GM12878 (cell line): ENCODE results near the gene GOSR1.

Experiments used
- CREM ChIP-seq: IDR thresholded peaks from 2 replicates; pipeline ENCODE4 v1.6.1; 2014; ENCODE audit warnings: antibody characterized with exemption, low read depth
- DPF2 ChIP-seq: fragments of 450-650 bp; IDR thresholded peaks from 2 replicates; pipeline ENCODE4 v1.6.1; 2017; ENCODE audit warnings: mild to moderate bottlenecking
- EZH2 ChIP-seq: IDR thresholded peaks from 2 replicates; pipeline ENCODE4 v1.6.1; 2012; ENCODE audit warnings: low read depth, mild to moderate bottlenecking, control low read depth, inconsistent platforms, low read length, borderline replicate concordance; ENCODE audit not compliant: control insufficient read depth
- FOXM1 ChIP-seq: IDR thresholded peaks from 2 replicates; pipeline ENCODE4 v1.6.1; 2012; ENCODE audit warnings: low read depth, mild to moderate bottlenecking, inconsistent platforms, low read length, moderate library complexity
- IRF3 ChIP-seq: fragments of 450-650 bp; IDR thresholded peaks from 2 replicates; pipeline ENCODE4 v1.6.1; 2014; ENCODE audit warnings: mild to moderate bottlenecking
- MXI1 ChIP-seq: fragments of 150-350 bp; IDR thresholded peaks from 2 replicates; pipeline ENCODE4 v1.6.1; 2011; ENCODE audit warnings: low read depth, mild to moderate bottlenecking, inconsistent platforms, low read length, improper control_type of control experiment
- NFXL1 ChIP-seq: fragments of 450-650 bp; IDR thresholded peaks from 2 replicates; pipeline ENCODE4 v1.6.1; 2017; ENCODE audit warnings: antibody characterized with exemption, mild to moderate bottlenecking, borderline replicate concordance
- SRF ChIP-seq, 2 experiments: IDR thresholded peaks; 2 replicates each; pipeline ENCODE4 v1.6.1; 2011; ENCODE audit warnings: low read depth in 2 of 2, low read length in 2 of 2, mild to moderate bottlenecking in 1 of 2, moderate library complexity in 1 of 2
- STAT1 ChIP-seq: fragments of 450-650 bp; conservative IDR thresholded peaks from 2 replicates; pipeline ENCODE4 v1.6.1; 2014; ENCODE audit warnings: antibody characterized with exemption, mild to moderate bottlenecking
- SUPT20H ChIP-seq: IDR thresholded peaks from 2 replicates; pipeline ENCODE4 v1.6.1; 2011; ENCODE audit warnings: low read depth, mild to moderate bottlenecking, low read length, moderate library complexity, borderline replicate concordance; ENCODE audit not compliant: control insufficient read depth
- TBL1XR1 ChIP-seq: IDR thresholded peaks from 2 replicates; pipeline ENCODE4 v1.6.1; 2012; ENCODE audit warnings: low read depth, low read length, improper control_type of control experiment
- USF1 ChIP-seq: IDR thresholded peaks from 2 replicates; pipeline ENCODE4 v1.6.1; 2011; ENCODE audit warnings: borderline replicate concordance, low read depth, mild to moderate bottlenecking, moderate library complexity, mixed read lengths, low read length; ENCODE audit not compliant: insufficient read depth; ENCODE audit errors: extremely low read length
- TF ChIP-seq, protein P1 (sequence below), 3 experiments: IDR thresholded peaks in 2 of 3; conservative IDR thresholded peaks in 1 of 3; 2 replicates each; pipeline ENCODE4 v1.5.1; 2011; ENCODE audit warnings: low read depth in 3 of 3, low read length in 3 of 3, mild to moderate bottlenecking in 3 of 3, control low read depth in 2 of 3, moderate library complexity in 2 of 3, inconsistent platforms in 1 of 3, mixed read lengths in 1 of 3; ENCODE audit not compliant: control insufficient read depth in 2 of 3, insufficient read depth in 1 of 3; ENCODE audit errors: extremely low read depth in 1 of 3

DNA sequence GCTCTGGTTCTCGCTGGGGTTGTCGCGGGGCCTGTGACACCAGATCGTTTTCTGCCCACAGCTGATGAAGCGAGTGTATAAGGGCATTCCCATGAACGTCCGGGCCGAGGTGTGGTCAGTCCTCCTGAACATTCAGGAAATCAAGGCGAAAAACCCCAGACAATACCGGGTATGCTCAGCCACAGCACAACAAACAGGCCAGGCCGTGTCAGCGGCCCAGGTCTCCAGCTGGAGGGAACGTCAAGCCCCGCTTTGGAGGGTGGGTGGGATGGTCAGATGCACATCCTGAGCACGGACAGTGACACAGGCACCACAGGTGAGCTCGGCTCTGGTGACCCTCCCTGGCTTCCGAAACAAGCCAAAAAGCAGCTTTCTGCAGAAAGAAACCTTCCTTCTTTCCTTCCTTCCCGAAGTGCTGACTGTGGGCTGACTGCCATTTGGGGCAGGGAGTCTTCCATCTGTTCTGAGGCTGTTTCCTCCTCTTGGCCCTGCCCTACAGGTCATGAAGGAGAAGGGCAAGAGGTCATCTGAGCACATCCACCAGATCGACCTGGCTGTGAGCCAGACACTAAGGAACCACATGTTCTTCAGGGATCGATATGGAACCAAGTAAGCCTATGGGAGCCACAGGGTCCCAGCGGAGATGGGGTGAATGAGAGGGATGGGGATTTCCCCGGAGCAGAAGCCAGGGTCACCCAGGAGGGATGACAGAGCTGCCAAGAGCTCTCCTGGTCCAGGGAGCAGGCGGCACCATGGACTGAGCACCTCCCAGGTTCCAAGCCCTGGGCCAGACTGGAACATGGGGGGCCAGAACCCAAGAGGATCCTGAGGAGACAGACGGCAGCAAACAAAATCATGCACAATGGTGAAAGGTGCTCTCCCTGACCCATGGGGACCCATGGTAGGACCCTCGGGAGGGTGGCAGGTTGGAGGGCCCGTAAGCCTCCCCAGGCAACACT, 79.4 kb downstream of the GOSR1 start:
- TF ChIP-seq SRF (IDR thresholded peaks at IDR 0.05; ENCODE audit: low read depth in 2 of 2, low read length in 2 of 2) (no peak), DPF2 (no peak), NFXL1 (no peak), EZH2 (no peak), USF1 (no peak), MXI1 (no peak), SUPT20H (no peak), CREM (no peak), TBL1XR1 (no peak), FOXM1 (no peak), IRF3 (no peak), STAT1 (no peak)
- TF ChIP-seq, protein P1, sequence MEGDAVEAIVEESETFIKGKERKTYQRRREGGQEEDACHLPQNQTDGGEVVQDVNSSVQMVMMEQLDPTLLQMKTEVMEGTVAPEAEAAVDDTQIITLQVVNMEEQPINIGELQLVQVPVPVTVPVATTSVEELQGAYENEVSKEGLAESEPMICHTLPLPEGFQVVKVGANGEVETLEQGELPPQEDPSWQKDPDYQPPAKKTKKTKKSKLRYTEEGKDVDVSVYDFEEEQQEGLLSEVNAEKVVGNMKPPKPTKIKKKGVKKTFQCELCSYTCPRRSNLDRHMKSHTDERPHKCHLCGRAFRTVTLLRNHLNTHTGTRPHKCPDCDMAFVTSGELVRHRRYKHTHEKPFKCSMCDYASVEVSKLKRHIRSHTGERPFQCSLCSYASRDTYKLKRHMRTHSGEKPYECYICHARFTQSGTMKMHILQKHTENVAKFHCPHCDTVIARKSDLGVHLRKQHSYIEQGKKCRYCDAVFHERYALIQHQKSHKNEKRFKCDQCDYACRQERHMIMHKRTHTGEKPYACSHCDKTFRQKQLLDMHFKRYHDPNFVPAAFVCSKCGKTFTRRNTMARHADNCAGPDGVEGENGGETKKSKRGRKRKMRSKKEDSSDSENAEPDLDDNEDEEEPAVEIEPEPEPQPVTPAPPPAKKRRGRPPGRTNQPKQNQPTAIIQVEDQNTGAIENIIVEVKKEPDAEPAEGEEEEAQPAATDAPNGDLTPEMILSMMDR (IDR thresholded peaks at IDR 0.05 in 2 of 3, conservative IDR thresholded peaks at IDR 0.05 in 1 of 3; ENCODE audit: control insufficient read depth in 2 of 3, extremely low read depth in 1 of 3, insufficient read depth in 1 of 3, low read depth in 3 of 3, low read length in 3 of 3) = no peak
